Stimulated activated CD4-positive, alpha-beta T cell treated with anti-CD3 and anti-CD28 coated beads, TNF-alpha, amount 100 ng/mL, for 48 hours (primary cell): ENCODE measurements around the gene ZC3H12C.
"Not testable (repeated sequence)": the region's sequence is repeated elsewhere in the genome, so short reads cannot be mapped to it uniquely, and the experiment has no call there.

ENCODE experiments used
- DNase-seq, 3 donors: peaks; one replicate each; pipeline ENCODE4 v3.0.0-alpha.2; 2020; ENCODE audit warnings: low read depth in 3 of 3

Gene ZC3H12C

DNA sequence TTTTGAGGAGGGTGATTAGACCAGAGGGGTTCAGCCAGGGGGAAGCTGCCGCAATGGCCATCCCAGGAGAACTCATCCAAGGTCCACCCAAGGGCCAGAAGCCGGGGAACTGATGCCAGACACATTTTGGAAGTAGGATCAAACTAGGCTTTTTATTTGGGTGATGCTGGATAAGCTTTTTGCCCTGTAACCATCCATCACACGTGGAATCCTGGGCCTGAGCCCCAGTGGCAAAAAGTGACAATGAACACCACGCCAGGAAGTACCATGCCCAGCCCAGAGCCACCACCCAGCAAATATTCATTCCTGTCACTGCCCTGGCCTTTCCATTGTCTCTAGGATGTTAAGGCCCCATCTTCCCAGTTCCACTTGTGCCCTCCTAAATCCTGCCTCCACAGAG, 85.9 kb downstream of the ZC3H12C start:
- no peak for DNase-seq

DNA sequence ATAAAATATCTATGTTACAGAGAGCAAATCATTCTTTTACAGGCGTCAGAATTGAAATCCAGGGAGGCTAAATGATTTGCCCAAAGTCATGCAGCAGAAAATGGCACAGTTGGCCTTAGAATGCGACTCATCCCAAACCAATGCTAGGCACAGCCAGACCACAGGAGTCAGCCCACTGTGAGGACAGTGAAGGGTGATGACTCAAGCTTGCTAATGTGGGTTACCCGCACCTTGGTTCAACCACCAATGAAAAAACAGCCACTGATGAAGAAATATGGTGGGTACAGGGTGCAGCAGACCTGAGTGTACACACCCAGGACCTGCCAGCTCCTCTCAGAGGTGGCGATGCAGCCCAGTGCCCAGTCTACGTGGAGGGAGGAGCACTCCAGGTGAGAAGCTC, 89.7 kb downstream of the ZC3H12C start:
- DNase-seq = no peak

DNA sequence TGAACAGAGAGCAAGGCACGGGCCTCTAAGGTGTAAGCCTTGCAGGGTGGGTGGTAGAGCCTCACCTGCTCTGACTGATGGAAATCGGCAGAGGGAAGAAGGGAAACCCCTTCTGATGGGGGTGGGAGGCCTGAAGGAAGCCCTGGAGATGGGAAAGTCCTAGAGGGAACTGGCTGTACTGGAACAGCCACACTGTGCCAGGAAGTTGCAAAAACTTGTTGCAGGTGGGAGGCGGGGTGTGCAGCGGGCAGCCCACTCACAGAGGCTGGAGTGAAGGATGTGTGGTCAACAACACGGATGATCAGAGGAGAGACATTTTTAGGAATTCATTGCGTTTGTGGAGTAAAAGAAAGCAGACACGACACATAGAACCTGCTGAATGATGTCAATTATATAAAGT, 91.3 kb downstream of the ZC3H12C start:
- no peak for DNase-seq

DNA sequence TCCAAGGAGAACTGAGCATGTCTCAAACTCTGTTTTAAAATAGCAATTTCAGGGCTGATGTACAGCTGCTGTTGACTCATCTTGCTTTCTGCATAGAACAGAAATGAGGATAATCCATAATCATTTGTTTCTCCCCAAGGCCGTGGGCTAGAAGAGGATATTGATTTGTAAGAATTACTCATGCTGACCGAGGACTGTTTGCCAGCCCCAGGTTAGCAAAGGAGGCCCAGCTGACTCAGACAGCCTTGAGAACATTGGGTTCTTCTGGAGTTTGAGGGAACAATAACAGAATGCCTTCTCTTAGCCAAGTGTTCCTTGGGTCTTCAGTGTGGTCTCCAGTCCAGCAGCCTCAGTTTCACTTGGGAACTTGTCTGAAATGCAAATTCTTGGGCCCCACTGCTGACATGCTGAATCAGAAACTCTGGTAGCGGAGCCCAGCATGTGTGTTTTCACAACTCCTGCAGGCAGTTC, 92.0 kb downstream of the ZC3H12C start:
- DNase-seq = no peak

DNA sequence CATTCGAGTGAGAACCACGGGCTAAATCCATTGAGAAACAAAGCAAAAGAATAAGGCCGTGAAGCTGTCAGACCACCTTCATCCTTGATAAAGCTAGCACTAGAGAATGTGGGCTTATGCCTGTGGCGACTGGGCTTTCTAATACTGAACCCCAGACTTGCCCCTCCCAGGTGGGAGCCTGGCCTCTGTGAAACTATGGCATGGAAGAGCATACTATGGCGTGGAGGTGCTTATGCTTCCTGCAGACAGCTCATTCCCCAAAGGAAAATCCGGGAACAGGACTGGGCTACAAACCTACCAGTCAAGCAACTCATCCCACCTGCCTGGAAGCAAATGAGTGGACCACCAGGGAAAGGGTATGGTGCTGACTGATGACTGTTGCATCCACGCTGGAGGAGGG, 92.4 kb downstream of the ZC3H12C start:
- DNase-seq = no peak

DNA sequence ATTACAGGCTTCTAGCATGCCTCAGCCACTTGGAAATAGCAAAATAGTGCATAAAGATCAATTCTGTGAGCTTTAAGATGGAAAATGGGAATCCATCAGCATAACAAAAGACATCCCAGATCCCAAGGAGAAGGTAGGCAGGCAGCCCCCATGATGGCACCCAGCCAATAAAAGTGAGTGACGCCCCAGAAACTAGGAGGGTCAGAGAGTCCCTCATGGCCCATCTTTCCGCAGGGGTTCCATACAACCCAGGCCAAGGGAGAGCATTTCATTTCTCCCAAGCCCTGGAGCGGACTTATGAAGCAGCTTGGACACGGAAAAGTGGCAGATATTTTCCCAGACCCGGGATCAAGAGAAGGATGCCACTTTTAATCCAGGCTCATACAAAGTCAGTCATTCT, 93.3 kb downstream of the ZC3H12C start:
- no peak for DNase-seq

DNA sequence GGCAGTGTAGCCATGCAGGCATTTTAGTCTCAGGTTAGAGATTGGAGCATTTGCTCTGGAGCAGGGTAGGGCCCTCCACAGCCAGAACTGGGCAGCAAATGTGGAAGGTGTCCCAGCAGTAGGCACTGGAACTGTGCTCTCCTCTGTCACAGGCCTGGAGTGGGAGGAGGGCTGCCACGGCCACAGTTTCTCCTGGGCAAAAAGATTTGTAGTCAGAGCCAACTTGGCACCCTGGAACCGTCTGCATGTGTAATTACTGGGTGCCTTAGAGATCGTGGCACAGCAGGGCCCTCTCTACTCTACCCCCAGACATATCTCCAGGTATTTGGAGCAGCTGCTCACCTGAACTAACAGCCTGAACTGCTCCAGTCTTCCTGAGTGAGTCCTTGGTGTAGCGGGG, 93.7 kb downstream of the ZC3H12C start:
- no peak for DNase-seq

DNA sequence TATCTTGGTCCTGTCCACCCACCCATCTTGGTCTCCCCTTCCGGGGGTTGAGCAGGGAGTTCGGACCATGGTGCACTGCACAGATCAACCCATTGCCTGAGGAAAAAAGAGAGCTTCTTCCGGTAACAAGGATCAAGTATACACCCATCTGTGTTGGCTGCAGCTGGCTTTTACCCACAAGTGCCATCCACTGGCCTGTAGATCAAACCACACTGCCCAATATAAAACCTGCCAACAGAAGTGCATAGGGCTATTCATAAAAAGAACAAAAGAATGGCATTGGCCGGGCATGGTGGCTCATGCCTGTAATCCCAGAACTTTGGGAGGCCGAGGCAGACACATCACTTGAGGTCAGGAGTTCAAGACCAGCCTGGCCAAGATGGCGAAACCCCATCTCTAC, 94.5 kb downstream of the ZC3H12C start:
- no peak for DNase-seq

DNA sequence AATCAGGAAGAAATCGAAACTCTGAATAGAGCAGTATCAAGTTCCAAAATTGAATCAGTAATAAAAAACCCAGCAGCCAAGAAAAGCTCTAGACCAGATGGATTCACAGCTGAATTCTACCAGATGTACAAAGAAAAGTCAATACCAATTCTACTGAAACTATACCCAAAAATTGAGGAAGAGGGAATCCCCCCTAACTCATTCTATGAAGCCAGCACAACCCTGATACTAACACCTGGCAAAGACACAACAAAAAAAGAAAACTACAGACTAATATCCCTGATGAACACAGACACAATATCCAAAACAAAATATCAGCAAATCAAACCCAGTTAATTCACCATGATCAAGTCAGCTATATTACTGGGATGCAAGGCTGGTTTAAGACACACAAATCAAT, 97.7 kb downstream of the ZC3H12C start:
- DNase-seq = no peak

DNA sequence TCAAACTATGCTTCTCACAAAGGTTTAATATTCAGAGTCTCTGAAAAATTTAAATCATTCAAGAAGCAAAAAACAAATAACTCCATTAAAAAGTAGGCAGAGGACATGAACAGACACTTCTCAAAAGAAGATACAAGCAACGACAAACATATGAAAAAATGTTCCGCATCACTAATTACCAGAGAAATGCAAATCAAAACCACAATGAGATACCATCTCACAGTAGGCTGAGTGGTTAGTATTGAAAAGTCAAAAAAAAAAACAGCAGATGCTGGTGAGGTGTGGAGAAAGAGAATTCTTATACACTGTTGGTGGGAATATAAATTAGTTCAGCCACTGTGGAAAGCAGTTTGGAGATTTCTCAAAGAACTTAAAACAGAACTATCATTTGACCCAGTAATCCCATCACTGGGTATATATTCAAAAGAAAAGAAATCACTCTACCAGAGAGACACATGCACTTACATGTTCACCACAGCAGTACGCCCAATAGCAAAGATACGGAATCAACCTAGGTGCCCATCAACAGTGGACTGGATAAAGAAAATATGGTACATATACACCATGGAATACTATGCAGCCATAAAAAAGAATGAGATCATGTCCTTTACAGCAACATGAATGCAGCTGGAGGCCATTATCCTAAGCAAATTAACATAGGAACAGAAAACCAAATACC, 99.6 kb downstream of the ZC3H12C start:
- not testable (repeated sequence) for DNase-seq

DNA sequence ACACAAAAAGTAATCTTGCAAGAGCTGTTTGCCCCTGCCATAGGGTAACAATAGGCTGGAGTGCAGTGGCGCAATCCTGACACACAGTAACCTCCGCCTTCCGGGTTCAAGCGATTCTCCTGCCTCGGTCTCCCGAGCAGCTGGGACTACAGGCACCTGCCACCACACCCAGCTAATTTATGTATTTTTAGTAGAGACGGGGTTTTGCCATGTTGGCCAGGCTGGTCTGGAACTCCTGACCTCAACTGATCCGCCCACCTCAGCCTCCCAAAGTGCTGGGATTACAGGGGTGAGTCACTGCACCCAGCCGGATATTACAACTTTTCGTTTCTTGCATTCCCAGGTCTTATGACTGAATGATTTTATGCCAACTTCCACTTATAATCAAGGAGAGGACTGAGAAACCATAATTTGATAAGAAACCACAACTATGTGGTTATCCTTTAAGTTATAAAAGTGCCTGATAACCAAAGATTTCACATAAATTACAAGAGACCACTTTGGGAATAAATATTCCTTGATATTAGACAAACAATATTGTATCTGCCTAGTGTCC, 101.1 kb downstream of the ZC3H12C start:
- DNase-seq = not testable (repeated sequence)

DNA sequence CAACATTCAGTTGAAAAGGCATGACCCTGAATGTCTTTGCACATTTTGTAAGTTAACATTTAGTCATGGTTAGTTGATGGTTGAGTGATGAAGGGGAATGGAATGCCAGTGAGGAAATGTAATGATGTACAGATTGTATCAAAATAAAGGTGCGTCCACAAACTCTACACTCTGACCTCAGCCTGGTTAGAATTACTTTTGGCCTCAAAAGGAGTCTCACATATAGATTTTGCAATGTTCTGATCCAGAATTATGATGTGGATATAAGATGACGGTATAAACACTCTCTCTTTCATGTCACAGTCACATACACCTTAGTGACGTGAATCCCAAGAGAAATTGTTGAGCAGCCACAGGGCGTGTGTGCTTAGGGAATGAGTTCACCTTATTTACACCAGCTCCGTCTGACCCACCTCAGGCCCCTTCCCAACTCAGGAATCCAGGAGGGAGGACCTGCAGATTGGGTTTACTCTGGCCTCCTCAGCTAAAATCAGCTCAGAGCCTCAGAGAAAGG, 103.1 kb downstream of the ZC3H12C start:
- no peak for DNase-seq

DNA sequence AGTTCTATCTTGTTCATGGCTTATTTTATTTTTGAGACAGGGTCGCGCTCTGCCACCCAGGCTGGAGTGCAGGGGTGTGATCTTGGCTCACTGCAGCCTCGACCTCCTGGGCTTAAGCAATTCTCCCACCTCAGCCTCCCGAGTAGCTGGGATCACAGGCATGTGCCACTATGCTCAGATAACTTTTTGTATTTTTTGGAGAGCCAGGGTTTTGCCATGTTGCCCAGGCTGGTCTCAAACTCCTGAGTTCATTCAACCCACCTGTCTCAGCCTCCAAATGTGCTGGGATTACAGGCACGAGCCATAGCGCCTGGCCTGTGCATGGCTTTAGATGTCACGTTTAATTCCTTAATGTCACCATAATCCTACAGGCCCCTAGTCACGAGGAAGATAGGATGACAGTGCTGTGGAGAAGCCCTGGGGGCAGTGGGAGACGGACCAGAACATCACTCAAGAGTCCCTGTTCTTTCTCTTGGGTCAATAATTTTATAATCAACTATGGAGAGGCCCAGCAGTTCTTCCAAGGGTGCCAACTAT, 103.8 kb downstream of the ZC3H12C start:
- no peak for DNase-seq

DNA sequence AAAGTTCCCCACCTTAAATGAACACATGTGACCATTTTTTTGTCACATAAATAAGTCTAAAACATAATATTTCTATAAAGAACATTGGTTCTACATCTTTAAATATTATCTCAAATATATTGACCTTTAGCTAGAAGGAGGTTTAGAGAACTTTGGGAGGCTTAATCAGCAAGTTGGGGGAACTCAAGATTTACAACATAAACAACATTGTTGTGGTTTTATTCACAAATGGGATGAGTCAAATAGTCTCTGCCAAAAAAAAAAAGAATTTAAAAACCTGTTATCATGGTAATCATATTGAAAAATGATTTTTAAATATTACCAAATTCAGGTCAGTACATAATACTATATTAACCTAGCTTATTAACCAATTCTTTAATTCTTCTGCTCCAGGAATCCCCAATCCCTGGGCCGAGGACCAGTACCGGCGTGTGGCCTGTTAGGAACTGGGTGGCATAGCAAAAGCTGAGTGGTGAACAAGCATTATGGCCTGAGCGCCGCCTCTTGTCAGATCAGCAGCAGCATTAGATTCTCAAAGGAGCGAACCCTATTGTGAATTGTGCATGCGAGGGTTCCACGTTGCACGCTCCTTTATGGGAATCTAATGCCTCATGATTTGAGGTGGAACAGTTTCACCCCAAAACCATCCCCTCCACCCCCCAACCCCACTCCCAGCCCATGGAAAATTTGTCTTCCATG, 105.0 kb downstream of the ZC3H12C start:
- DNase-seq = no peak

DNA sequence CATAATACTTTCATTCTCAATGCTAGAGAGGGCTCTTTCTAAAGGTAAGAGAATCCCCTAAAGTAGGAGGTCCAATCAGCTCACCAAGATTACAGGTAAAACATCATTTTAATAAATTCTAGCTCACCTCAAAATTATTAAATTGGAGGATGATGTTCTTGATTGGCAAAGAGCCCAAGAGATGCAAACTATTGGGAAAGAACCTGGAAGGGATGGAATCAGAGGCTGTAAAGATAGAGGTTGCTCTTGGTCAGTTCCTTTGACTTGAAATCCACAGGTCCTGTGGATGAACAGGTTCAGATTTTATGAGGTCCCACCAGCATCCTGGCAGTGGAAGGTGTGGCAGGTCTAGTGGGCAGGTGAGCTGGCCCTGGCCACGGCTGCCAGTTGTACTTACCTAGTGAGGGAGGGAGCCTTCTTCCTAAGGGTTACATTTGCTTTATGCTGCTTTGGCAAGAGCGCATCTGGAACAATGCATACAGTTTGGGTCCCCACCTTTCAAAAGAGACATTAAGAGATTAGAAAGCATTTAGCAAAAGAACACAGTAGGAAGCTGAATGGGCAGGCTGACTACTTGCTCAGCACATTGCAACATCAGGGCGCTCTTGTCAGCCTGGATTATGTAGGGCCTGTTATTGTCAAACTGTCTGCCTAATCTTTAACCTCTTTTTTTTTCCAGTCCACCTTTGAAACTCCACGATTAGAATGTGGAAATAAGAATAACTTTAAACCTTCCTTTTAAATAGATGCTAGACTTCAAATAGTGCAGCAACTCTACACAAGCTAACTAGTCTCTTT, 106.2 kb downstream of the ZC3H12C start:
- DNase-seq = no peak

DNA sequence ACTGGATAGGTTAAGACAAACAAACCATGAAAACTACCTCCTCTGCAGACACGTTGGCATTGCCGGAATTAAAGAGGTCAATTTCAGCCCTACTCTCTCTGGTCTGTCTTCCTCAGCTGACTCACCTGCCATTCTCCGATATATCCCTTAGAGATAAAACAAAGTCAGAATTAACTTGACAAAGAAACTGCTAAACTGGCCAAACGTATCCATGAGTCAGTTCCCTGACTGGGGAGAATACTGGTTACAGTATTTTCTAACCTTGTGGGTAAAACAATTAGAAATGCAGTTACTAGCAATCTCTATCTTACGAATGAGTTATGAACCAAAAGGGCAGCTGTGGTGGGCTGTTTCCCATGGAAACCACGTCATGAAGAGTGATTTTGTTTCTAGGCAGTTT, 107.0 kb downstream of the ZC3H12C start:
- no peak for DNase-seq

DNA sequence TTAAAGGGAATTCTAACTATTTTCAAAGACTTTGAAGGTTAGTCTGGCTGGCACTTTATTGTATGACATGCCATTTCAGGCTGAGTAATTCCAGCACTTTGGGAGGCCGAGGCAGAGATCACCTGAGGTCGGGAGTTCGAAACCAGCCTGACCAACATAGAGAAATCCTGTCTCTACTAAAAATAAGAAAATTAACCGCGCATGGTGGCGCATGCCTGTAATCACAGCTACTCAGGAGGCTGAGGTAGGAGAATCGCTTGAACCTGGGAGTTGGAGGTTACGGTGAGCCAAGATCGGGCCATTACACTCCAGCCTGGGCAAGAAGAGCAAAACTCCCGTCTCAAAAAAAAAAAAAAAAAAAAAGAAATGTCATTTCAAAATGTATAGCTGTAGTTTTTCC, 107.6 kb downstream of the ZC3H12C start:
- no peak for DNase-seq

DNA sequence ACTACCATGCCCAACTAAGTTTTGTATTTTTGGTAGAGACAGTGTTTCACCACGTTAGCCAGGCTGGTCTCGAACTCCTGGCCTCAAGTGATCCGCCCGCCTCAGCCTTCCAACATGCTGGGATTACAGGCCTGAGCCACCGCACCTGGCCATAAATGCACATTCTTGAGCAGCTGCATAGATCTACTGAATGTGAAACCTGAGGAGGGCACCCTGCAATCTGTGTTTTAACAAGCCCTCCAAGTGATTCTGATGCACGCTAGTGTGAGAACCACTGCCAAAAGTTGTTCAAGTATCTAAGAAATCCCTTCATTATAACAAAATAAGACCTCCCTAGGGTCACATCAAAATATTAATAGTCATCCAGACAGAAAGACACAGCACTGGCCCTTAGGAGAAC, 113.9 kb downstream of the ZC3H12C start:
- DNase-seq = no peak

DNA sequence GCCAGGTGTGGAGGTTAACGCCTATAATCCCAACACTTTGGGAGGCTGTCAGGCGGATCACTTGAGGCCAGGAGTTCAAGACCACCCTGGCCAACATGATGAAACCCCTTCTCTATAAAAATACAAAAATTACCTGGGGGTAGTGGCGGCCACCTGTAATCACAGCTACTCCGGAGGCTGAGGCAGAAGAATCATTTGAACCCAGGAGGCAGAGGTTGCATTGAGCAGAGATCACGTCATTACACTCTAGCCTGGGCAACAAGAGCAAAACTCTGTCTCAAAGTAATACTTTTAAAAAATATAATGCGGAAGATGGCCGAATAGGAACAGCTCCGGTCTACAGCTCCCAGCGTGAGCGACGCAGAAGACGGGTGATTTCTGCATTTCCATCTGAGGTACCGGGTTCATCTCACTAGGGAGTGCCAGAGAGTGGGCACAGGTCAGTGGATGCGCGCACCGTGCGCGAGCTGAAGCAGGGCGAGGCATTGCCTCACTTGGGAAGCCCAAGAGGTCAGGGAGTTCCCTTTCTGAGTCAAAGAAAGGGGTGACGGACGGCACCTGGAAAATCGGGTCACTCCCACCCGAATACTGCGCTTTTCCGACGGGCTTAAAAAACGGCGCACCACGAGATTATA, 115.6 kb downstream of the ZC3H12C start:
- DNase-seq = not testable (repeated sequence)

DNA sequence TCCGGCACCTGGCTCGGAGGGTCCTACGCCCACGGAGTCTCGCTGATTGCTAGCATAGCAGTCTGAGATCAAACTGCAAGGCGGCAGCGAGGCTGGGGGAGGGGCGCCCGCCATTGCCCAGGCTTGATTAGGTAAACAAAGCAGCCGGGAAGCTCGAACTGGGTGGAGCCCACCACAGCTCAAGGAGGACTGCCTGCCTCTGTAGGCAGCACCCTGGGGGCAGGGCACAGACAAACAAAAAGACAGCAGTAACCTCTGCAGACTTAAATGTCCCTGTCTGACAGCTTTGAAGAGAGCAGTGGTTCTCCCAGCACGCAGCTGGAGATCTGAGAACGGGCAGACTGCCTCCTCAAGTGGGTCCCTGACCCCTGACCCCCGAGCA, 116.1 kb downstream of the ZC3H12C start:
- DNase-seq = not testable (repeated sequence)

DNA sequence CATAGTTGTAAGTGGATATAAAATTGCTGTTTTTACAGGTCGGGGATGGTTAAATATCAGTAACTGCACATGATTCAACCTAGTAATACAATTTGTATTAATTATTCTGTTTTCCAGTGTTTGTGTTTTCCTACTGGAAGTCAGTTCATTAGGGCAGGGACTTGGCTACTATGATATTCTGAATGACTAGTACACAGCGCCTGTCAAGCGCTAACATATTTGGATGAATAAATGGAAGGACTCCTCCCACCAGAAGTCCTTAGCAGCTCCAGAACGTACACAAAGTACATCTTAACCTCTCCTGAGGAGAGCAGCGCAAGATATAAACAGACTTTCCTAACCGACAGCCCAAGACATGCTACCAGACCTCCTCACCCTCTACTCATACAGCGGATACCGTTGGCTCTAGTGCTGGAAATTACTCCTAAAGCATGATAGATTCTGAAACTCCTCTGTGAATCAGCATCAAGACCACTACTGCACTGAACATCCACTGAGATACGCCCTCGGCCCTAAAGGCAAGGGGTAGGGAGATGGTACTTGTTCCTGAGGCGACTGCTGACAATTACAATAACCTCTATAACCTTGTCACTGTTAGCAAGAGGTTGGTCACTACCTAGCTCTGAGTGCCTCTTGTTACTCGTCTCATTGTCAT, 124.2 kb downstream of the ZC3H12C start:
- no peak for DNase-seq
